SK-N-SH (cell line): Measurements from ENCODE around the gene SLC25A25. TPM values are rescaled to one million over a fixed set of nuclear protein-coding genes. Genes with fewer than 3 reads are reported as not detected.

Experiments
- CTCF ChIA-PET: fragments of 300-600, 350-600 bp; formaldehyde crosslinking; extraction: SDS; loops from one replicate; lab custom pipeline; 2021; lab: Yijun Ruan, JAX
- POLR2A ChIA-PET: fragments of 350-600 bp; sonication (Branson Sonifier 250); formaldehyde crosslinking; extraction: SDS; loops from one replicate; lab custom pipeline; 2020; ENCODE audit warnings: antibody characterized with exemption, inconsistent platforms; lab: Yijun Ruan, JAX
- DNase-seq: peaks from one replicate; pipeline ENCODE4 v3.0.0; 2012
- H2AFZ ChIP-seq: fragments of 200-600 bp; sonication (generic); 2 replicates; pipeline ENCODE4 v1.8.1; 2016; ENCODE audit warnings: antibody characterized with exemption, mild to moderate bottlenecking, low read depth
- H3F3A ChIP-seq: fragments of 200-600 bp; sonication (generic); replicated peaks from 2 replicates; pipeline ENCODE3; 2016; ENCODE audit warnings: antibody characterized with exemption, mild to moderate bottlenecking; ENCODE audit not compliant: insufficient read depth
- H3K27ac ChIP-seq, 2 experiments: fragments of 200-500 bp in 1 of 2; fragments of 200-600 bp in 1 of 2; sonication (Bioruptor generic) in 1 of 2; sonication (generic), shearing (Covaris generic) in 1 of 2; 2 replicates each; pipeline versions ENCODE4 v1.5.1 to v1.6.1; 2014 to 2016; ENCODE audit warnings: low read depth in 2 of 2, inconsistent platforms in 1 of 2, low read length in 1 of 2, mild to moderate bottlenecking in 1 of 2, mixed read lengths in 1 of 2
- H3K27me3 ChIP-seq: fragments of 200-600 bp; sonication (generic), shearing (Covaris generic); 2 replicates; pipeline ENCODE4 v1.6.1; 2016; ENCODE audit warnings: mixed run types; ENCODE audit not compliant: insufficient read depth
- H3K36me3 ChIP-seq, 2 experiments: fragments of 200-500 bp in 1 of 2; fragments of 200-600 bp in 1 of 2; sonication (Bioruptor generic) in 1 of 2; sonication (generic) in 1 of 2; replicated peaks in 1 of 2; 2 replicates each; pipeline versions ENCODE3 to v1.5.1; 2014 to 2016; ENCODE audit warnings: low read length in 1 of 2, mild to moderate bottlenecking in 1 of 2; ENCODE audit not compliant: insufficient read depth in 2 of 2, control insufficient read depth in 1 of 2
- H3K4me1 ChIP-seq, 2 experiments: fragments of 200-500 bp in 1 of 2; fragments of 200-600 bp in 1 of 2; sonication (Bioruptor generic) in 1 of 2; sonication (generic), shearing (Covaris generic) in 1 of 2; 2 replicates each; pipeline versions ENCODE4 v1.5.1 to v1.6.1; 2014 to 2016; ENCODE audit warnings: low read depth in 1 of 2, low read length in 1 of 2, mixed run types in 1 of 2; ENCODE audit not compliant: insufficient read depth in 2 of 2, control insufficient read depth in 1 of 2
- H3K4me2 ChIP-seq: fragments of 200-600 bp; sonication (generic), shearing (Covaris generic); 2 replicates; pipeline ENCODE4 v1.6.1; 2017; ENCODE audit warnings: mixed run types
- H3K4me3 ChIP-seq, 2 experiments: fragments of 200-500 bp in 1 of 2; fragments of 200-600 bp in 1 of 2; sonication (Bioruptor generic) in 1 of 2; sonication (generic), shearing (Covaris generic) in 1 of 2; 2 replicates each; pipeline versions ENCODE4 v1.5.1 to v1.8.1; 2014 to 2016; ENCODE audit warnings: low read depth in 2 of 2, inconsistent platforms in 1 of 2, low read length in 1 of 2, mild to moderate bottlenecking in 1 of 2, mixed read lengths in 1 of 2, moderate library complexity in 1 of 2
- H3K79me2 ChIP-seq: fragments of 200-600 bp; sonication (generic); 2 replicates; pipeline ENCODE4 v1.8.1; 2017; ENCODE audit warnings: mild to moderate bottlenecking; ENCODE audit not compliant: insufficient read depth
- H3K9ac ChIP-seq: fragments of 200-600 bp; sonication (generic); 2 replicates; pipeline ENCODE4 v1.6.1; 2017; ENCODE audit warnings: mixed run types
- H3K9me2 ChIP-seq: fragments of 200-600 bp; sonication (generic); 2 replicates; pipeline ENCODE4 v1.6.1; 2017; ENCODE audit warnings: mixed run types
- H3K9me3 ChIP-seq: fragments of 200-600 bp; sonication (generic); 2 replicates; pipeline ENCODE4 v1.6.1; 2017; ENCODE audit warnings: mixed run types, mild to moderate bottlenecking, moderate library complexity
- H4K20me1 ChIP-seq: fragments of 200-600 bp; sonication (generic); 2 replicates; pipeline ENCODE4 v1.6.1; 2017; ENCODE audit warnings: mild to moderate bottlenecking, mixed run types; ENCODE audit not compliant: insufficient read depth
- CTCF ChIP-seq: fragments of 200-600 bp; sonication (generic); IDR thresholded peaks from 2 replicates; pipeline ENCODE4 v1.6.1; 2017; ENCODE audit warnings: antibody characterized with exemption, mild to moderate bottlenecking, moderate library complexity
- ELF1 ChIP-seq: IDR thresholded peaks from 2 replicates; pipeline ENCODE4 v1.4.0; 2012
- EP300 ChIP-seq, 2 experiments: IDR thresholded peaks; 2 replicates each; pipeline versions ENCODE4 v1.4.0 to v1.6.1; 2012; ENCODE audit warnings: borderline replicate concordance in 1 of 2, low read depth in 1 of 2, low read length in 1 of 2
- FOSL2 ChIP-seq: IDR thresholded peaks from 2 replicates; pipeline ENCODE4 v1.4.0; 2012; ENCODE audit warnings: low read depth, mild to moderate bottlenecking, moderate library complexity, borderline replicate concordance
- IRF3 ChIP-seq: fragments of 150-350 bp; IDR thresholded peaks from 2 replicates; pipeline ENCODE4 v1.6.1; 2016; ENCODE audit warnings: mild to moderate bottlenecking, low read depth, low read length
- NFIC ChIP-seq: IDR thresholded peaks from 2 replicates; pipeline ENCODE4 v1.4.0; 2012; ENCODE audit warnings: borderline replicate concordance
- PBX3 ChIP-seq: IDR thresholded peaks from 2 replicates; pipeline ENCODE4; 2012
- POLR2AphosphoS5 ChIP-seq: IDR thresholded peaks from 2 replicates; pipeline ENCODE4 v1.6.1; 2012; ENCODE audit warnings: low read depth, low read length
- RCOR1 ChIP-seq: fragments of 150-350 bp; IDR thresholded peaks from 2 replicates; pipeline ENCODE4 v1.6.1; 2017; ENCODE audit warnings: antibody characterized with exemption, low read length
- SMC3 ChIP-seq: IDR thresholded peaks from 2 replicates; pipeline ENCODE4 v1.6.1; 2012; ENCODE audit warnings: low read depth, low read length, improper control_type of control experiment
- TAF1 ChIP-seq: IDR thresholded peaks from 2 replicates; pipeline ENCODE4 v1.6.1; 2012; ENCODE audit warnings: low read depth, mild to moderate bottlenecking, low read length, moderate library complexity, borderline replicate concordance
- TCF12 ChIP-seq: IDR thresholded peaks from 2 replicates; pipeline ENCODE4 v1.4.0; 2012
- TEAD4 ChIP-seq: IDR thresholded peaks from 2 replicates; pipeline ENCODE4 v1.4.0; 2012; ENCODE audit warnings: mild to moderate bottlenecking, borderline replicate concordance; ENCODE audit not compliant: insufficient read depth
- USF1 ChIP-seq: IDR thresholded peaks from 2 replicates; pipeline ENCODE4 v1.4.0; 2012; ENCODE audit warnings: low read depth, borderline replicate concordance
- USF2 ChIP-seq: fragments of 150-350 bp; IDR thresholded peaks from 2 replicates; pipeline ENCODE4 v1.6.1; 2017; ENCODE audit warnings: antibody characterized with exemption, low read length, low read depth, borderline replicate concordance
- WGBS: methylation state at CpG from one replicate; pipeline ENCODE4 v1.1.6; 2017; ENCODE audit warnings: low lambda C conversion rate; 5-methylcytosine and 5-hydroxymethylcytosine counted together
- polyA plus RNA-seq, 3 experiments: library from polyadenylated mRNA; depleted of rRNA; stranded (reverse); fragments of >200 nt; gene quantifications; 2 replicates each; pipeline ENCODE4 v1.2.3, GENCODE V29; 2012

SLC25A25 gene
- polyA plus RNA-seq, 1 of the 3 experiments (the other 2 are of a cell fraction), result 12.1 TPM

GRCh38 chr9:128120741-128121465 lies 52.9 kb downstream of the SLC25A25 start:
- H3K4me3 ChIP-seq, result no peak overlapping the region
- peaks cover 0 to 26% of the 10 kb centered on the region in 2 experiments for H3K36me3 ChIP-seq
- TF ChIP-seq POLR2AphosphoS5 (no peak), RCOR1 (no peak), SMC3 (no peak), ELF1 (no peak), CTCF (no peak), USF1 (no peak)
- WGBS, result 96% methylated on average over 13 of the region's 29 CpGs
- H3K27me3 ChIP-seq, result no peaks in the 10 kb centered on the region
- peaks cover 10% of the 10 kb centered on the region; the same call in 1 of the 2 replicates for H4K20me1 ChIP-seq
- no peaks in the 10 kb centered on the region for H3K9me2 ChIP-seq
- H3K4me1 ChIP-seq, result peaks cover 4 to 15% of the 10 kb centered on the region in 2 experiments; a peak in 1 of 4 replicates
- H3K9ac ChIP-seq, result no peak overlapping the region
- POLR2A ChIA-PET, result no interaction called here
- H2AFZ ChIP-seq, result no peak overlapping the region
- no peak overlapping the region for H3K4me2 ChIP-seq
- no peaks in the 10 kb centered on the region for H3F3A ChIP-seq
- no peak for DNase-seq
- no peaks in the 10 kb centered on the region for H3K9me3 ChIP-seq
- peaks cover 6% of the 10 kb centered on the region; the same call in 1 of the 2 replicates for H3K79me2 ChIP-seq
- no peak overlapping the region; a peak in 1 of 4 replicates for H3K27ac ChIP-seq
- CTCF ChIA-PET, result interaction anchor here (1.0 to 1.3 kb wide), 3 partner anchors 22 to 178 kb away, joined by 3 to 6 read pairs (median 3); no protein-coding TSS in a partner anchor

GRCh38 chr9:128121466-128121810 lies 53.4 kb downstream of the SLC25A25 start:
- ChIA-PET CTCF (interaction anchor here (1.2 to 1.3 kb wide), 2 partner anchors 22 to 178 kb away, joined by 3 to 6 read pairs; no protein-coding TSS in a partner anchor), POLR2A (no interaction called here)

More at GRCh38 chr9:128121466-128121810, 53.4 kb downstream of the SLC25A25 start:
- H3F3A ChIP-seq, result no peaks in the 10 kb centered on the region
- WGBS, result 95% methylated on average over 5 of the region's 5 CpGs
- no peaks in the 10 kb centered on the region for H3K9me2 ChIP-seq
- H3K9ac ChIP-seq, result no peak overlapping the region
- H3K79me2 ChIP-seq, result peaks cover 11% of the 10 kb centered on the region
- no peak overlapping the region for H3K27ac ChIP-seq
- H3K4me1 ChIP-seq, result peaks cover 4 to 19% of the 10 kb centered on the region in 2 experiments; a peak in 1 of 4 replicates
- H3K4me3 ChIP-seq, result no peak overlapping the region
- no peak overlapping the region for H3K4me2 ChIP-seq
- no peak for DNase-seq
- no peaks in the 10 kb centered on the region for H3K9me3 ChIP-seq
- no peak for TF ChIP-seq TEAD4
- TF ChIP-seq EP300 (IDR thresholded peaks at IDR 0.05; ENCODE audit: borderline replicate concordance in 1 of 2, low read depth in 1 of 2, low read length in 1 of 2), result no peak
- no peak for TF ChIP-seq USF1
- no peak for TF ChIP-seq NFIC
- TF ChIP-seq TCF12, result no peak
- no peak for TF ChIP-seq FOSL2
- TF ChIP-seq POLR2AphosphoS5, result no peak
- TF ChIP-seq PBX3, result no peak
- no peak for TF ChIP-seq TAF1
- TF ChIP-seq IRF3, result no peak
- TF ChIP-seq USF2, result no peak
- TF ChIP-seq, all 33 proteins: peak for 0
- Histone ChIP-seq H3K27me3 (no peaks in the 10 kb centered on the region), H3K36me3 (peaks cover 0 to 26% of the 10 kb centered on the region in 2 experiments), H4K20me1 (peaks cover 14% of the 10 kb centered on the region; the same call in 1 of the 2 replicates), H2AFZ (no peak overlapping the region)
